ENCODE results near the gene PID1. TPM values are rescaled to one million over a fixed set of nuclear protein-coding genes. Genes with fewer than 3 reads are reported as not detected.

The PID1 gene
- total RNA-seq, 4 donors from 2014 or later: 6.4 to 20.6 (median 14.5) TPM

DNA sequence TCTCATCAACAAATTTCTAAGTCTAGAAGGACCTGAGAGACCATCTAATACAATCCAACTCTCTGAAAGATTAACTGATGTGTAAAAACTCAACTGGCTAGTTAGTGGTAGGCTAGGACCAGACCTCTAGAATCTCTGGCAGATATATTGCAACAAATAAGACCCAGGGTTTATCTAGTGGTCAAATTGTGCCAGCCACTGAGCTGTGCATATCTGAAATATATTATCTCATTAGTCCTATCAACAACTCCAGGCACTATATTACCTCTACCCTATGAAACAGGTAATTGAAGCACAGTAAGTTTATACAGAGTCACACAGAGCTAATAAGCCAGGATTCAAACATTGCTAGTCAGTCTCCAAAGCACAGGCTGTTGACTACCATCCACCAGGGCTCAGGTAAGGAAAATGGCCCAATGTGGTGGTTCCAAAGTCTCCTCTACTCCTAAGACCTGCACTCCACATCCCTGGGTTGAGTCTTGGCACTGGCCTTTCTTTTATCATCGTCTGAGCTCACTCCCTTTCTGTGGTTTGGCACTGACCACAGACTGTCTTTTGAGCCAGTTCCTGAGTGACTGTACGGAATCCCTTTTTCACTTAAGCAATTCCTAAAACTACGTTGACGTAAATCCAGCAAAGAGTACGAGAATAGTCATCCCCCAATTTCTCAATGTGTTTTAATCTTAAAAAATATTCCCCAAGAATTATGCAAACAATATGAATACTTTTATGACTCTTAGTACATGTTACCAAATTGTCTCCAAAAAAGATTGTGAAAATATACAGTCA, 11.9 kb upstream of the PID1 start:
- Histone ChIP-seq H3K4me1 (no peaks in the 10 kb centered on the region), H3K27ac (no peak overlapping the region), H3K4me3 (no peak overlapping the region), H3K36me3 (no peaks in the 10 kb centered on the region), H3K9me3 (no peaks in the 10 kb centered on the region), H3K27me3 (no peaks in the 10 kb centered on the region)
- 44% methylated on average over 5 of the region's 5 CpGs for WGBS
- TF ChIP-seq POLR2AphosphoS5 (IDR thresholded peaks at IDR 0.05): peak in 1 of 3 donors; percentile 78
- TF ChIP-seq, protein P1, sequence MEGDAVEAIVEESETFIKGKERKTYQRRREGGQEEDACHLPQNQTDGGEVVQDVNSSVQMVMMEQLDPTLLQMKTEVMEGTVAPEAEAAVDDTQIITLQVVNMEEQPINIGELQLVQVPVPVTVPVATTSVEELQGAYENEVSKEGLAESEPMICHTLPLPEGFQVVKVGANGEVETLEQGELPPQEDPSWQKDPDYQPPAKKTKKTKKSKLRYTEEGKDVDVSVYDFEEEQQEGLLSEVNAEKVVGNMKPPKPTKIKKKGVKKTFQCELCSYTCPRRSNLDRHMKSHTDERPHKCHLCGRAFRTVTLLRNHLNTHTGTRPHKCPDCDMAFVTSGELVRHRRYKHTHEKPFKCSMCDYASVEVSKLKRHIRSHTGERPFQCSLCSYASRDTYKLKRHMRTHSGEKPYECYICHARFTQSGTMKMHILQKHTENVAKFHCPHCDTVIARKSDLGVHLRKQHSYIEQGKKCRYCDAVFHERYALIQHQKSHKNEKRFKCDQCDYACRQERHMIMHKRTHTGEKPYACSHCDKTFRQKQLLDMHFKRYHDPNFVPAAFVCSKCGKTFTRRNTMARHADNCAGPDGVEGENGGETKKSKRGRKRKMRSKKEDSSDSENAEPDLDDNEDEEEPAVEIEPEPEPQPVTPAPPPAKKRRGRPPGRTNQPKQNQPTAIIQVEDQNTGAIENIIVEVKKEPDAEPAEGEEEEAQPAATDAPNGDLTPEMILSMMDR (IDR thresholded peaks at IDR 0.05): no peak
- no peak for TF ChIP-seq POLR2A (IDR thresholded peaks at IDR 0.05)
- TF ChIP-seq EP300 (IDR thresholded peaks at IDR 0.05): no peak
- DNase-seq (ENCODE audit: low spot score in 2 of 2): peak in 1 of 2 donors; percentile 88

DNA sequence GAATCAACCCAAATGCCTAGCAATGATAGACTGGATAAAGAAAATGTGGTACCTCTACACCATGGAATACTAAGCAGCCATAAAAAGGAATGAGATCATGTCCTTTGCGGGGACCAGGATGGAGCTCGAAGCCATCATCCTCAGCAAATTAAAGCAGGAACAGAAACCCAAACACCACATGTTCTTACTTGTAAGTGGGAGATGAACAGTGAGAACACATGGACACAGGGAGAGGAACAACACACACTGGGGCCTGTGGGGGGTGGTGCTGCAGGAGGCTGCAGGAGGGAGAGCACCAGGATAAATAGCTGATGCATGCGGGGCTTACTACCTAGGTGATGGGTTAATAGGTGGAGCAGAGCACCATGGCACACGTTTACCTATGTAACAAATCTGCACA, 8.4 kb upstream of the PID1 start:
- H3K36me3 ChIP-seq: no peaks in the 10 kb centered on the region
- TF ChIP-seq, protein P1 (IDR thresholded peaks at IDR 0.05): no peak
- TF ChIP-seq POLR2A (IDR thresholded peaks at IDR 0.05) (no peak), EP300 (IDR thresholded peaks at IDR 0.05) (no peak), POLR2AphosphoS5 (IDR thresholded peaks at IDR 0.05) (no peak)

DNA sequence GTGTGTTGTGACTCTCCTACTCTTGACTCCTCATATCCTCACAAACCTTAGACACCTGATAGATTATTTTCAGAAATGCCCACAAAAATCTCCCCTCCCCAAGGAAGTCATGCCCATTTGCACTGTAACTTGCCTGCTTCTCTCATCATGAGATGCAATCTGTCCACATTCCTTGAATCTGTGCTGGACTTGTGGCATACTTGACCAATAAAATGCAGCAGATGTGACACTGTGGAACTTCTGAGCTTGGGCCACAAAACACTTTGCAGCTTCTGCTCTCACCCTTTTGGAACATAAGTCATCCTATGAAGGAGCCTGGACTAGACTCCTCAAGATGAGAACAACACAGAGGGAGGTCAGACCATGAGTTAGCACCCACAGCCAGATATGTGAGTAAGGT, 4.4 kb upstream of the PID1 start:
- Histone ChIP-seq H3K4me1 (peaks cover 20% of the 10 kb centered on the region), H3K27me3 (no peaks in the 10 kb centered on the region), H3K36me3 (no peaks in the 10 kb centered on the region), H3K9me3 (no peaks in the 10 kb centered on the region), H3K4me3 (no peak overlapping the region), H3K27ac (no peak overlapping the region)
- DNase-seq (ENCODE audit: low spot score in 2 of 2): no peak
- TF ChIP-seq, protein P1 (IDR thresholded peaks at IDR 0.05): no peak
- no peak for TF ChIP-seq POLR2A (IDR thresholded peaks at IDR 0.05)
- TF ChIP-seq POLR2AphosphoS5 (IDR thresholded peaks at IDR 0.05): no peak
- no peak for TF ChIP-seq EP300 (IDR thresholded peaks at IDR 0.05)

More for the DNA sequence above, 8.4 kb upstream of the PID1 start:
- no peaks in the 10 kb centered on the region for H3K4me1 ChIP-seq
- H3K9me3 ChIP-seq: no peaks in the 10 kb centered on the region
- H3K27me3 ChIP-seq: no peaks in the 10 kb centered on the region
- DNase-seq (ENCODE audit: low spot score in 2 of 2): no peak
- no peak overlapping the region for H3K4me3 ChIP-seq
- H3K27ac ChIP-seq: no peak overlapping the region
- 82% methylated on average over 4 of the region's 4 CpGs for WGBS

DNA sequence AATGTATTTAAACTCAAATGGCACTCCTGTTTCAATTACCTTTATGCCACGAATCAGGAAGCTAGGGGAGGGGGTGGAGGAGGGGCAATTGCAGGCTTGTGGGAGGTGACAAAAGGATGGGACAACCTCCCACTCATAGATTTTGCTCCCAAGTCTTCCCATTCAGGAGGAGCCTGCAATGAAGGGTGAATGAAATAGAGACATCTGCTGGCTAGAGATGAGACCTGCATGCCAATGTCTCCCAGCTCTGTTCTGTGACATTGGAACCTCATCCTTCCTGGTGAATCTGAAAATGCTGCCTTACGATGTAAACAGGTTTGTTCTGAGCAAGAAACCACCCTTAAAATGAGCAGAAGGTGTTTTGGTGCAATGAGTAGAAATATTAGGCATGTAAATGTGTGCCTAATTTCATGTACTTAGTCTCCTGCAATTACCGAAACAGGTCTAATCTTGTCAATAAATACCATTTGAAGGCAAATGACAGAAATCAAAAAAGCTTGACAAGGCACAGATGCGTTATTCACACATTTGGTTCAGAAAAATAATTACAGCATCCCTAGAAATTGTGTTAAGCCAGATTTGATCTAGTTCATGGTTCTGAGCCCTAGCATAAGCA, 2.7 kb upstream of the PID1 start:
- H3K4me3 ChIP-seq: peak overlapping the region; percentile 33
- no peaks in the 10 kb centered on the region for H3K36me3 ChIP-seq
- no peaks in the 10 kb centered on the region for H3K27me3 ChIP-seq
- H3K27ac ChIP-seq: peak overlapping the region; percentile 34
- TF ChIP-seq POLR2AphosphoS5 (IDR thresholded peaks at IDR 0.05) (no peak), POLR2A (IDR thresholded peaks at IDR 0.05) (no peak)
- TF ChIP-seq, protein P1 (IDR thresholded peaks at IDR 0.05): peak; percentile 42 to 77
- WGBS: 24% methylated on average over 4 of the region's 4 CpGs
- peaks cover 24% of the 10 kb centered on the region for H3K4me1 ChIP-seq
- DNase-seq (ENCODE audit: low spot score in 2 of 2): no peak
- H3K9me3 ChIP-seq: no peaks in the 10 kb centered on the region

DNA sequence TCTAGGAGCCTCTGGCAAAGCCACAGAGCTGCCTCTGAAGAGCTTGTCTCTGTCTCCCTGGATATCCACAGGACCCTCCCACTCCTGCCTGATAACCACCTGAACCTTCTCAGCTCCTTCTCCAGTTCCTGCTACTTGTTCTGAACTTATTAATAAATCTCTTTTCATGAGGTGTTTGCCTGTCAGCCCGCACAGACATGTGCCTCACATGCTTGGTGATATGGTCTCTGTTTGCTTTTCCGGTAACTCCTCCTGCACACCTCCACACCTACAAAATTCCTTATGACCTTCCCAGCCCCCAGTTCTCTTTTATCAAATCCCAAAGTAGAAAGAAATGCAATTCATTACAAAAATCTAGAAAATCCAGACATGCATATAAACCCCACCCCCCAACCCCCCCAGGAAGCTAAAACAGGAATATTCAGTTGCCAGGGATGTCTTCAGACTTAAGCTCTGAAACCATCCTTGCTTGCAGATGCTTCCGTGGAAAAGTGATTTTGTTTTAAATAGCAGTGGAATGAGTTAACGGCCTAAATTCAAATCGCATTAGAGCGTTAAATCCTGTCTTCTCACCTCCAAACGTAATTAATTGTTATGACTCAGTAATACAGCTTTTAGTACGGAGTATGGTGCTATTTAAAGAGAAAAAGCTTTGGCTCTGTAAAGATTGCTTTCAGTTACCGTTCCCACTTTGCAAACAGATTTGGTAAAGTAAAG, 2.1 kb upstream of the PID1 start:
- WGBS: 17% methylated on average over 9 of the region's 9 CpGs

More for the DNA sequence above, 2.1 kb upstream of the PID1 start:
- Histone ChIP-seq H3K4me1 (peaks cover 24% of the 10 kb centered on the region), H3K9me3 (no peaks in the 10 kb centered on the region), H3K27ac (peak overlapping the region; percentile 34), H3K36me3 (no peaks in the 10 kb centered on the region), H3K4me3 (peak overlapping the region; percentile 33), H3K27me3 (no peaks in the 10 kb centered on the region)
- TF ChIP-seq EP300 (IDR thresholded peaks at IDR 0.05): no peak
- TF ChIP-seq POLR2AphosphoS5 (IDR thresholded peaks at IDR 0.05): no peak
- TF ChIP-seq POLR2A (IDR thresholded peaks at IDR 0.05): no peak
- TF ChIP-seq, protein P1 (IDR thresholded peaks at IDR 0.05): no peak
- DNase-seq (ENCODE audit: low spot score in 2 of 2): no peak

All from suprapubic skin (tissue), 4 donors.